ENCODE results near the gene VILL. TPM values are rescaled to one million over a fixed set of nuclear protein-coding genes. Genes with fewer than 3 reads are reported as not detected.

VILL gene
- total RNA-seq, 4 donors from 2014 or later = 1.8 to 18.7 (median 6.3) TPM

GRCh38 chr3:38027466-38028465 lies 37.2 kb downstream of the VILL start:
- H3K27ac ChIP-seq = peak overlapping the region; percentile 87 to 93
- intact Hi-C loops (cut with DNase I; ENCODE audit: low total_unique reads) = no loop called here
- no peak for DNase-seq
- TF ChIP-seq POLR2A (IDR thresholded peaks at IDR 0.05) (no peak), CTCF (IDR thresholded peaks at IDR 0.05) (no peak)
- H3K9me3 ChIP-seq = no peaks in the 10 kb centered on the region
- no peaks in the 10 kb centered on the region for H3K36me3 ChIP-seq
- H3K4me3 ChIP-seq = no peak overlapping the region
- no peaks in the 10 kb centered on the region for H3K27me3 ChIP-seq
- H3K4me1 ChIP-seq = peaks cover 0 to 8% of the 10 kb centered on the region in 2 donors

- peaks cover 0 to 8% of the 10 kb centered on the region in 2 donors for H3K4me1 ChIP-seq
- no peak for DNase-seq
- H3K36me3 ChIP-seq = no peaks in the 10 kb centered on the region
- H3K9me3 ChIP-seq = no peaks in the 10 kb centered on the region
- H3K27me3 ChIP-seq = no peaks in the 10 kb centered on the region
- H3K4me3 ChIP-seq = peak overlapping the region; percentile 59 to 98
- intact Hi-C loops (cut with DNase I; ENCODE audit: low total_unique reads) = no loop called here
- TF ChIP-seq POLR2A (IDR thresholded peaks at IDR 0.05) (no peak), CTCF (IDR thresholded peaks at IDR 0.05) (no peak)
- peak overlapping the region; percentile 87 to 93 for H3K27ac ChIP-seq
These were observed 38.2 kb downstream of the VILL start for GRCh38 chr3:38028621-38029361.

GRCh38 chr3:38029400-38030125 lies 39.0 kb downstream of the VILL start, which contains the start of gene PLCD1:
Gene PLCD1, minus strand, starts transcription at chr3:38029642. Its CDS starts 103 bp downstream, at chr3:38029539.
- no peaks in the 10 kb centered on the region for H3K9me3 ChIP-seq
- H3K27me3 ChIP-seq = no peaks in the 10 kb centered on the region
- peaks cover 0 to 8% of the 10 kb centered on the region in 2 donors for H3K4me1 ChIP-seq
- peak within 1 kb of the TSS; percentile 59 to 98 for H3K4me3 ChIP-seq
- intact Hi-C loops (cut with DNase I; ENCODE audit: low total_unique reads) = no loop called here
- peak; percentile 21 to 54 for TF ChIP-seq POLR2A (IDR thresholded peaks at IDR 0.05)
- TF ChIP-seq CTCF (IDR thresholded peaks at IDR 0.05) = peak in 1 of 4 experiments; percentile 2
- no peaks in the 10 kb centered on the region for H3K36me3 ChIP-seq
- DNase-seq = peak; percentile 80 to 86
- peak within 1 kb of the TSS; percentile 87 to 93 for H3K27ac ChIP-seq

- TF ChIP-seq POLR2A (IDR thresholded peaks at IDR 0.05) = no peak
- no peak for TF ChIP-seq CTCF (IDR thresholded peaks at IDR 0.05)
- H3K27ac ChIP-seq = peak overlapping the region; percentile 87 to 93
- H3K36me3 ChIP-seq = no peaks in the 10 kb centered on the region
- peak overlapping the region; percentile 59 to 98 for H3K4me3 ChIP-seq
- no peaks in the 10 kb centered on the region for H3K27me3 ChIP-seq
- intact Hi-C loops (cut with DNase I; ENCODE audit: low total_unique reads) = no loop called here
- no peaks in the 10 kb centered on the region for H3K9me3 ChIP-seq
- peaks cover 0 to 7% of the 10 kb centered on the region in 2 donors for H3K4me1 ChIP-seq
- no peak for DNase-seq
These were observed 39.8 kb downstream of the VILL start for GRCh38 chr3:38030126-38031021.
